ENCODE data around the gene KBTBD7. TPM values are rescaled to one million over a fixed set of nuclear protein-coding genes. Genes with fewer than 3 reads are reported as not detected.

The KBTBD7 gene
- total and polyA plus RNA-seq, 2 of the 8 experiments (the other 6 are each of a cell fraction or from before 2014, with no cell fraction given): 10.2 to 17.4 TPM

GRCh38 chr13:41229356-41229755, 35.0 kb upstream of the KBTBD7 start:
- Histone ChIP-seq H2BK20ac (ENCODE audit: low read length) (no peak overlapping the region), H3K79me1 (ENCODE audit: low read depth, low read length) (no peaks in the 10 kb centered on the region), H2BK15ac (ENCODE audit: low read length) (no peak overlapping the region), H3K14ac (ENCODE audit: insufficient read length) (no peak overlapping the region), H3K23ac (ENCODE audit: insufficient read length) (no peak overlapping the region), H3K4me1 (replicated peaks in 1 of 4; ENCODE audit: control insufficient read depth in 3 of 4, insufficient read depth in 4 of 4, low read length in 3 of 4) (no peaks in the 10 kb centered on the region), H3K27me3 (replicated peaks in 1 of 4; ENCODE audit: control insufficient read depth in 3 of 4, extremely low read depth in 1 of 4, insufficient read depth in 3 of 4, low read length in 3 of 4) (no peaks in the 10 kb centered on the region), H2BK120ac (replicated peaks; ENCODE audit: low read depth, low read length) (no peak overlapping the region), H2AFZ (ENCODE audit: low read length) (no peak overlapping the region), H4K20me1 (replicated peaks in 1 of 2; ENCODE audit: control insufficient read depth in 1 of 2, insufficient read depth in 2 of 2, low read length in 2 of 2) (no peaks in the 10 kb centered on the region), H3K18ac (ENCODE audit: extremely low read depth, low read length) (no peak overlapping the region), H2BK5ac (ENCODE audit: low read depth, low read length) (no peak overlapping the region), H2BK12ac (ENCODE audit: low read depth, low read length) (no peak overlapping the region), H4K8ac (ENCODE audit: extremely low read depth, insufficient read depth, low read length) (no peak overlapping the region), H4K5ac (ENCODE audit: insufficient read length, low read depth, low read length) (no peak overlapping the region), H2AK5ac (ENCODE audit: low read depth, low read length) (no peak overlapping the region), H3K79me2 (ENCODE audit: control insufficient read depth in 1 of 2, insufficient read depth in 2 of 2, low read length in 2 of 2) (no peaks in the 10 kb centered on the region), H3K27ac (ENCODE audit: low read depth, low read length) (no peak overlapping the region), H3K36me3 (ENCODE audit: control insufficient read depth in 2 of 4, insufficient read depth in 4 of 4, low read length in 3 of 4) (no peaks in the 10 kb centered on the region; a peak in 2 of 8 replicates), H3K9me3 (ENCODE audit: insufficient read depth in 2 of 2, low read depth in 1 of 2, low read length in 1 of 2) (no peaks in the 10 kb centered on the region), H3K56ac (replicated peaks; ENCODE audit: insufficient read length, low read depth, low read length) (no peak overlapping the region), H4K91ac (replicated peaks; ENCODE audit: insufficient read length, low read length) (no peak overlapping the region), H3K9ac (replicated peaks in 1 of 4; ENCODE audit: extremely low read depth in 1 of 4, low read depth in 3 of 4, low read length in 3 of 4) (no peak overlapping the region), H3K4me2 (ENCODE audit: insufficient read depth in 1 of 2, low read depth in 2 of 2, low read length in 2 of 2) (no peak overlapping the region), H3K23me2 (ENCODE audit: low read depth, low read length) (no peaks in the 10 kb centered on the region), H3K4me3 (ENCODE audit: extremely low read depth in 1 of 4, insufficient read depth in 2 of 4, low read depth in 3 of 4, low read length in 4 of 4) (no peak overlapping the region), H3K4ac (replicated peaks; ENCODE audit: insufficient read length, low read depth, low read length) (no peak overlapping the region)
- no peak for DNase-seq (ENCODE audit: low read depth in 1 of 2, low spot score in 2 of 2)
- ChIA-PET POLR2A (ENCODE audit: partially characterized antibody) (no interaction called here), CTCF (ENCODE audit: partially characterized antibody) (interaction anchor here (0.7 kb wide), 1 partner anchor 172 kb away, joined by 5 read pairs; no protein-coding TSS in a partner anchor)
- TF ChIP-seq SAP30 (IDR thresholded peaks at IDR 0.05; ENCODE audit: insufficient read depth, insufficient replicate concordance, low read length) (no peak), MAFK (IDR thresholded peaks at IDR 0.05; ENCODE audit: low read depth, low read length) (peak; percentile 86; the same call in 1 of the 2 replicates)
- no peak for FAIRE-seq
